ENCODE data around the gene KIDINS220.

KIDINS220 gene

DNA sequence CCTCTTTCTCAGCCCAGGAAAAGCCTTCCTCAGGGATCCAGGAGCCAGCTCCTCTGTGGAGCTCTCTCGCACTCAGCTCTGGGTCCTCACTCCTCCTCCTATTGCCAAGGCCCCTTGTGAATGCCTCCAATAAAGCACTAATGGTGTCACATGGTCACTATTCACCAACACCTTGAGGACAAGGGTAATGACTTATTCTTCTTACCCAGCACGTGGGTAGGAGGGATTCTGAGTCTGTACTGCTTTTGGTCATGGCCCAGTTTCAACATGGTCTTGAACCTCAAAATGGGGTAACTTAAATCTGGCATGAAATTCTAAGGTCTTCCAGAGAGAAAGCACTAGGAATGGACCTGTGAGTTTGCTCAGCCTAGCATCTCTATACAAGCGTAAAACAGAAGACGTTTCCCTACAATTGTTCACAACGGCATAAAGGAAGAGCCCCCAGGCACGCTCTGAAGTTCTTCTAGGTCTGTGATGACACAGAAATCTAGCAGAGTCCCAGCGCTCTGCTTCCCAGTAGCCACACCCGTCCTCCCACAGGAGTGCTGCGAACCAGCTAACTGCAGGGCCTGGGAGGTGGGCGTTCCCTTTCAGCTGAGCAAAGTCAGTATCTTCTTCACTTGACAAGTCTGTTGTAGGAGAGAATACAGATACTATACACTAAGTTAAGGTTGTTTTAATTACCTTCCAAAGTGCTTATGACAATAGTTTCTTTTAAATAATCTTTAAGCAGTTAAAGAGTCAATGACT, 14.6 kb upstream of the KIDINS220 start:
- no peak for DNase-seq
- ATAC-seq, result no peak

DNA sequence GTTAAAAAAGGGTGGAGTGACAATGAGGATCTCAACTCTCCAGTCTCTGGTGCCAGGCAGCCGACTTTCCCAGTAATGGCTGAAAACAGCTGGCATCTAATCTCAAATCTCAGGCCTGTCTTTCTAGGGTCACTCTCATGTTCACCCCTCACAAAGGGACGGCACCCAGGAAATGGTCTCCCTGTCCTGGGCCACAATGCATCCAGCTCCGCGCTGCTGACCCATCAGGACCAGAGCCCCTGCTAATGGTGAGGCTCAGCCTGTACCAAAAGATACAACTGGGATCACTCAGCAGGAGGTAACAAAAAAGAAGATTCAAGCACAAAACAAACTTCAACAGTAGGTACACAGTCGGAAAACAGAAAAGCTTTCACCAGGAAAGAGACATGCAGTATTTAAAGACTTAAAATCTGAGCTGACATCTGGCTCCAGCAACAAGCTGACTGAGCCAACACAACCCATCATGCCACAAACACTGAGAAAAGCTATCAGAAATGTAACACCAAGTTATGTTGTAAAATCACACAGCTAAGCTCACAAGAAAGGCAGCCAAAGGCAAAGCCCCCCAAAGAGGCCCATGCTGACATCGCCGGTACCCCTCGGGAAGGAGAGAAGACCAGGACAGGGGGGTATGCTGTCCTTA, 13.6 kb upstream of the KIDINS220 start:
- ATAC-seq, result no peak
- no peak for DNase-seq

DNA sequence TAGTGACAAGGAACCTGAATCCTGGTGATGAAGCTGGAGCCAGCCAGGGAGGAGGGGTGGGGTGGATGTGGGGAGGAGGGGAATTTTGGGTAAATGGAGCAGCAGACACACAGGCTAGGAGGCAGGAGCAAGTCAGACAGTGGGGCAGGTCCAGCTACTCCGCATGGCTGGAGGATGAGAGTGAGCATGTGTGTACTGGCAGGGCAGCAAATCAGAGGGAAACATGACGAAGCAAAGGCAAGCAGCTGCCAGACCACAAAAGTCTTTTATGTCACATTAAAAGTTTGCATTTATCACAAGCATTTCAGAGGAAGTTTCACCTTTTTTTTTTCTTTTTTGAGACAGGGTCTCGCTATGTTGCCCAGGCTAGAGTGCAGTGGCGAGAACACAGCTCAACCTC, 11.9 kb upstream of the KIDINS220 start:
- ATAC-seq (no peak), DNase-seq (no peak)

DNA sequence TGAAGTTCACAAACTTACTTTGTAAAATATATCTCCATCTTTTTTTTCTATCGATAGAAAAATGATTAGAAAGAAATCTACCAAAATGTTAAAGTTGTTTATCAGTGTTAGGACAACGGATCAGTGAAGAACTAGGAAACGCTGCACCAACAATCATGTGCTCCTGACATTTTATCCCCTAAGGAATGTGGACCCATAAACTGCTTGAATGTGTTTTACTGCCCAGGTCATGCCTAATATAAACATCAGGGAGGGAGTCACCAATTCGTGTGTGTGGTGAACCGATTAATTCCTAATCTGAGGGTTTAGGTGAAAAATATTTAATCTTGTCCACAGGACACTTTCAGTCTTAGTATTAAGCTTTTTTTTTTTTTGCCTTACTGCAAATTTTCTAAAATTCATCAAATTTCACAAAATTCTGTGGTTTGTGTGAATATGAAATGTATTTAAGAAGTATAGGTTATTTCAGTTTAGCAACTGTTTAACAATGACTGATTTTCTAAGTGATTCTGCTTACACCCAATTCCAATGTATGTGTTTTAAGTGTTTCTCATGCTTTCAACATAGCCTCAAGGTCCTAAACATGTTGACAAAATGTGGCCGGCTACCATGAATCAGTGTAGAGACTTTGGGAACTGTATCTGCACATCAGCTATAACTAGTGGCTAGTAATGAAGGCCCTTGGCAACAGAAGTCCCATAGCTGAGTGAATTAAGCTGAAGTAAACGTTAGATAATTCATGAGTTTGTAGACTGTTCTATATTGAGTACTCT, 11.1 kb upstream of the KIDINS220 start:
- DNase-seq (no peak), ATAC-seq (no peak)

DNA sequence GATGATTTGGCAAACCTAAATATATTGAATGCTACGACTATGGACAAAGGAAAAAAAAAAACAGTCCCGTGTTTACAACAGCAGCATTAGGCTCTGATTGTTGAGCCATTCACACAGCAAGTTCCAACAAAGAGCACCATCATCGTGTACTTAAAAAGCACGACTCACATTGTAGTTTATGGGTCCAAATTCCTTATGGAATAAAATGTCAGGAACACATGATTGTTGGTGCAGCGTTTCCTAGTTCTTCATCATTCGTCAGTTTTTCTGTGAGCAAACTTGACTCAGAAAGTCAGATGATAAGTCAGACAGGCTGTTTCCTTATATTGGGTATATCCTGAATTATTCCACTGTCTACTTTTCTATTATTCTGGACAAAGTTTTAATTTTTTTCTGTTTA, 10.0 kb upstream of the KIDINS220 start:
- no peak for ATAC-seq
- no peak for DNase-seq

DNA sequence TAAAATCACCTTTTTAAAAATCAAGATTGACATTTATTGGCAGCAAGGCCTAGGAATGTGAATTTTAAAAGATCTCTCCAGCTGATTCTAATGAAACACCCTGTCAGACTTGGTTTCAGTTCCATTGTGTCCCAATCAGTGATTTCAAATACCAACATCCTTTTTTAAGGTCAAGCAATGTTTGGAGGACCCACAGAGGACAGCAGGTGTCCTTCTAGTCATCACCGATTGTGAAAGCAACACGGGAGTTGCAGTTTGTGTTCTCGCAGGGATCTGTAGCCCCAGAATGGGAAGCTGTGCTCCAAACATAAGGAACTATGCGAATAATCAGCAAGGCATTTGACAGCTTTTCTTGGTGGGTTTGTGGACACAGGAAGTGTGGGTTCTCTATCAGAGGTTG, 4.5 kb upstream of the KIDINS220 start:
- ATAC-seq (no peak), DNase-seq (no peak)

DNA sequence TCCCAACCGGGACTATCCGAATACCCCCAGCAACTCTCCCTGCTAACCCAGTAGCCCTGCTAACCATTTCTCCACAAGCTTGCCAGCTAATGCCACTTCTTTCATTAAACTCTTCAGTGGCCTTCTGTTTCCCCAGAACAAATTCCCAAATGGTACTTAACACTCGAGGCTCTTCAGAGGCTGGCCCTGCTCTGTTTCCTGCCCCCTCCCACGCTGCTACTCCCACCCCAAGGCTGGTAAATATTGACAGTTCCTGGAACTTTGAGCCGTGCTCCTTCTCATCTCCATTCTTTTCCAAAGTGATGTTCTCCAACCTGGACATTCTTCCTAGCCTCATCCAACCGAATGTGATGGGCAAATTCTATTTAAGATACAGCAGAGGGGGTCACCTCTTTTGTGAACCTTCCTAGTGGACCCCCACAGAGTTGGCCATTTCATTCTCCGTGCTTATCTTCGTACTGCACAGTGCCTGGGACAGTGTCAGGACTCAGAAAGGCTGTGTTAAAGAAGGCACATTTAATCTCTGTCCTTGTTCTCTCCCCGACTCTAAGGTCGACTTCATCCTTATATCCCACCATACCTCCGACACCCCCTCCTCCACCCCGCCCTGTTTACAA, 3.2 kb upstream of the KIDINS220 start:
- DNase-seq (no peak), ATAC-seq (no peak)

DNA sequence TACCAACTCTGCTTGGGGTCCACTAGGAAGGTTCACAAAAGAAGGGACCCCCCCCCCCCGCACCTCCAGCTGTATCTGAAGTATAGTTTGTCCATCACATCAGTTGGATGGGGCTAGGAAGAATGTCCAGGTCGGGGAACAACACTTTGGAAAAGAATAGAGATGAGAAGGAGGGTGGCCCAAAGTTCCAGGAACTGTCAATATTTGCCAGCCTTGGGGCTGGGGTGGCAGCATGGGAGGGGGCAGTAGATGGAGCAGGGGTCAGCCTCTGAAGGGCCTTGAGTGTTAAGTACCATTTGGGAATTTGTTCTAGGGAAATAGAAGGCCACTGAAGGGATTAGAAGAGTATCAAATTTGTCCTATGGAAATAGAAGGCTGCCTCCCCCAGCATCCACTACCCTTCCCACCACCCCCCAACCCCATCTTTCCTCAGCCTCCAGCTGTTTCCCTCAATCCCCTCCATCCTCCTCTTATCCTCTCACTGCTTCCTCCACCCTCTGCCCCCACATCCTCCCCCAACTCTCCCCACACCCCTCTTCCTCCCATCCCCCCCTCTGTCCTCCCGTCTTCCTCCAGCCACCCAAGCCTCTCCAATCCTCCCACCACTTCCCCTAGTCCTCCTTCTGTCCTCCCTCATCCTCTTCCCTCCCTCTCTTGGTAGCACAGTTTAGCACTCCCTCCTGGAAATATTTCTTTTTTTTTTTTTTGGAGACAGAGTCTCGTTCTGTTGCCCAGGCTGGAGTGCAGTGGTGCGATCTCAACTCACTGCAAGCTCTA, 2.0 kb upstream of the KIDINS220 start:
- ATAC-seq (no peak), DNase-seq (no peak)

DNA sequence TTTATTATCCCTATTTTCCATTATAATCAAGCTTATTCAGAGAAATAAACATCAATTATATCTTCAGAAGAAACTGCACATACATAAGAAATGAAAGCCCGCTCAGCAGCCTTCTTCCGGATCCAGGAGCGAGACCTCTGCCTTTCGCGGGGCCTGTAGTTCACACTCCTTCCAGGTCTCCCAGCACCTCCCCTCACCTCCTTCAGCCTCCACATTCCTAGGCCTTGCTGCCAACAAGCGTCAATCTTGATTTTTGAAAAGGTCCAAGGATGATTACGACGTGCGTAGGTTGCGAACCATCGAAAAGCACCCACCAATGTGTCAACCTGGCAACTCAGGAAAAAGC, 355 bp upstream of the KIDINS220 start:
- DNase-seq (no peak), ATAC-seq (no peak)

DNA sequence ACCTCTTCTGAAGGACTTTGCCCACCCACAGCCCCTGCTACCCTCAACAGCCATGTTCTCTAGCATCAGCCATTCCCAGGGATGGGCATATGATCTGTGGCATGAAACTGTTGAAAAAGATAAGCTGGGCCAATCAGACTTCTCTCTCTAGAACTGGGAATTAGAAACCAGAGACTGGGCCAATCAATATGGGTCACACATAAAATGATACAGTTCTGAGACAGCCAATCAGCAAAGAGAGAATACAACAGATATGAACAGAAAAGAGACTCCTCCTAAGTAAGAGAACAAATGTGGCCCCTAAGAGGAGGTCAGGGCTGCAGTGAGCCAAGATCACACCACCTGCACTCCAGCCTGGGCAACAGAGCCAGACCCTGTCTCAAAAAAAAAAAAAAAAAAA, 2.1 kb downstream of the KIDINS220 start:
- no peak for DNase-seq
- no peak for ATAC-seq

DNA sequence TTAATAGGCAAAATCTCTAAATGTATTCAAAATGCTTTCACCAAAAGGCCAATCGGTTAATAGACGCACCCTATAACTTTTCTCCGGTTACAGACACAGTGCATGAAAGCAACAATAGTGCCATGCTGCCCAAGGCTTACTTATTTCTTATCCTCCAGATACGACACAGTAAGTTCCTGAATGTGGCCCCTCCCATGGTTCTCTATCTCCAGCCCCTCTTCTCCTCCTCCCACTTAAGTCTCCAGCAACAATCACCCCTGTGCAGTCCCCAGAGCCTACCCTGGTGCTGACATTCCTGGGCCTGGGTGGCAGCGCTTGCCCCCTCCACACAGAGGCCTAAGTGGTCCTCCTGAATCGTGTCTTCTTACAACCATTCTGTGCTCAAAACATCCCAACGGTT, 3.6 kb downstream of the KIDINS220 start:
- ATAC-seq (no peak), DNase-seq (no peak)

DNA sequence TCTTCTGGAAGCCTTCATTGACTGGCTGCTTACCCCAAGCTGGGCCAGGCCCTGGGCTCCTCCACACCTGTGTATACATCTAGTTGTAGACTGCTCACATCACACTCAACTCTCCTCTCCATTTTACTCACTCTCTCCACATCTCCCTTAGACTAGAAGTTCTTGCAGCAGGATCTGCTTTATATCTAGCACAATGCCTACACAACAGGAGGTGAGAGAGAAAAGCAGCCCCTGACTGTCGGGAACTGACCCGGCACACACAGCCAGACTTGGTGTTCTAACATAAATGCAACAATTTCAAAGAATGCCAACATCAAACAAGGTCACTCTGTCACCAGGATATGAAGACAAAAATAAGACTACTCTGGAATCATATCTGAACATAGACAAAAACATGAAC, 5.9 kb downstream of the KIDINS220 start:
- DNase-seq, result no peak
- no peak for ATAC-seq

DNA sequence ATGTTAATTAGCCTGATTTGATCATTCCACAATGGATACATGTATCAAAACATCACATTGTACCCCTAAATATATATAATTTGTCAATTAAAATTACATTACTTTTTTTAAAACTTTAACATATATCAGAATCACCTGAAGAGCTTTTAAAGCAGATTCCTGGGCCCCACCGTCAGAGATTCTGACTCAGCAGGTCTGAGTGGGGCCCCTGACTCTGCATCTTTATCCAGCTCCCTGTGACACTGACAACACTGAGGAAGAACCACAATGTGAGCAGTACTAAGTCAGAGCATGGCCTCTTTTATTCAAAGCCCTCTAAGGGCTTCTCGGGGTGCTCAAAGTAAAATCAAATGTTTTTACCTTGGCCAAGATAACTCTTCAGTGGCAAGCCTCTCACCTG, 9.7 kb downstream of the KIDINS220 start:
- DNase-seq (no peak), ATAC-seq (no peak)

DNA sequence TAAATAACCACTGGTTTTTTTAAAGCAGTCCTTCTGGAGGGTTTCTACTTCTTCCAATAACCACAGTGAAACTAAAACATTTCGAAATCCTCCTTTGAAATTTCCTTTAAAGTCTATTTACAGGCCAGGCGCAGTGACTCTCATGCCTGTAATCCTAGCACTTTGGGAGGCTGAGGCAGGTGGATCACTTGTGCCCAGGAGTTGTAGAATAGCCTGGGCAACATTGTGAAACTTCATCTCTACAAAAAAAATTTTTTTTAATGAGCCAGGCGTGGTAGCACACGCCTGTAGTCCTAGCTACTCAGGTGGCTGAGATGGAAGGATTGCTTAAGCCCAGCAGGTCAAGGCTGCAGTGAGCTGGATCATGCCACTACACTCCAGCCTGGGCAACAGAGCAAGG, 15.2 kb downstream of the KIDINS220 start:
- DNase-seq, result no peak

DNA sequence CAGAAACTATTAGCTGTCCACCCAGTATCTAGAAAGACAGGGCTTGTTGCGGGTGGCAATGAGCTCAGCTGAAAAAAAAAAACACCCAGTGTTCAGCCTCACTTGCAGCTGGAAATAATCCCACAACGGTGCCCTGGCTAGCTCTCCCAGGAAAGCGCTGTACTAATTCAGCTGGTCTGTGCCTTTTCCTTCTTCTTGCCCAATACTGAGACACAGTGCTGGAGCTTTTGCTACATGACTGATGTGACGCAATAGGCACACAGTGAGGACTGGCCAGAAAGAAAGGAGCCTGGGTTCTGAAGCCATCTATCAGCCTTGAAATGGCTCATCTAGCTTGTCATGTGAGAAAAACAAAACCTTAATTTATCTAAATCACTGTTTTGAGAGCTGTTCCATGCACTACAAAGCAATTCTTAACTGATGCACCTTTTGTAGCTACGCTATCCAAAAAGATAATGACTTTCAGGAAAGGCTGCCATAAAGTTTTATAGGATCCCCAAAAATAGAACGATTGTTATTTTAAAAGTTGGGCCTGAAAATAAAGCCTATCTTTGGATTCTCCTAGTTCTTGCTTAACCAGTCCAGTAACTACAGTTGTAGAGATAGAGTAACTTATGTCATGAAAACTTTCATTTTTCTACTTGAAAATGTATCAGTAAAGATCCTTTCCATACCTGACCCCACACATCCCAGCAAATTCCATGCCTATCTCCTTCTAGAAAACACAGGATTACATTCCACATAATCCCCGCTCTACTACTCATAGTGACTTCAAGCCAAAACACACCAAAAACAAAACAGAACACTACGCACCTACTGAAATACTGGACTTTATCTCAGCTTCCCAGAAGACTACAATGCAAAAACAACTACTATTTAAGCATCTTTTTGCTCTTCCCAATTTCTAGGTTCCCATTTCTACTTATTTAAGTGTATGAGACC, 15.9 kb downstream of the KIDINS220 start:
- no peak for ATAC-seq
- DNase-seq, result no peak

More for the DNA sequence above, 15.2 kb downstream of the KIDINS220 start:
- ATAC-seq, result no peak

DNA sequence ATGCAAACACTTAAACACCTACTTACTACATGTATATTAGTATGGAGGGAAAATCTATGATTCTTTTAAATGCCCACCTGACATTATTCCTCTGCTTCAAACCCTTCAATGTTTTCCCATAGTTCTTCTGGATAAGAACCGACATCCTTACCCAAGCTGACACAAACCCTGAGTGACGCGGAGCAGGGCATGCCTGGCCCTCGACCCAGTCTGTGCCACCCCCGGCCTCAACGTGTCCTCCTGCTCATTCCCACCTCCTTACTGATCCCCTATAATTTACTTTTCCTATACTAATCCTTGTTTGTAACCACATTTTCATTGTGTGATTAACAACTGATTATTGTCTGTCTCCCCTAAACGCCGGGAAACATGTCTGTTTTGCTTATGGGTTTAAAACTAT, 17.5 kb downstream of the KIDINS220 start:
- no peak for ATAC-seq
- no peak for DNase-seq

DNA sequence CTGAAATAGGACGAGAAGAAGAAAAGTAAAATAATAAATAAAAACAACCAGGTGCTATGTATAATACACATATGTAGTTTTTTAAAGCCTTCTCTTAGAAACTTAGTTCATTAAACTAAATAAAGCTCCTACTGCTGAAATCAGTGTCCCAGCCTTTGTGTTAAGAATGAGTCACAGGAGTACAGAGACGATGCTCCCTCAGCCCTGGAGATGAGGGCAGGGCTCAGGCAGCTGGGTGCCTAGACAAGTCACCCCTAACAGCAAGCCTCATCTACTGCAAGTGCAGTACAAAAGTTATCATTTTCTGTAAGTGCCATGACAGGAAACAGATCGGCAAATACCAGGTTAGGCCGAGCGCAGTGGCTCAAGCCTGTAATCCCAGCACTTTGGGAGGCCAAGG, 18.2 kb downstream of the KIDINS220 start:
- ATAC-seq (no peak), DNase-seq (no peak)

DNA sequence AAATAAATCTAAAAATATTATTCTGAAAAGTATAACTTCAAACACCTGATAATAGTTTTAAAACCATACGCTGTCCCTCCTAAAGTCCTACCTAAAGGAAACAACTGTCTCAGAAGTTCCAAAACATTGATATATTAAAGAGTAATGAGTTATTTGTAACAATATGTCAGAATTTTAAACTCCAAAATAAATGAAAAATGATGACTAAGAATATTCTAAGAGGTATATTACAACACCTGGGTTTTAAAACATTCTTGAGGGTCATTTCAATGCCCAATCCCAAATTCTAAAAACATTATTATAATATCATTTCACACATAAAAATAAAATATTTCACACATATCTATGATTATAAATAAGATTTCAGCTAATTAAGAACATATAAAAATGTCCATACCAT, 20.2 kb downstream of the KIDINS220 start:
- no peak for DNase-seq
- ATAC-seq, result no peak

DNA sequence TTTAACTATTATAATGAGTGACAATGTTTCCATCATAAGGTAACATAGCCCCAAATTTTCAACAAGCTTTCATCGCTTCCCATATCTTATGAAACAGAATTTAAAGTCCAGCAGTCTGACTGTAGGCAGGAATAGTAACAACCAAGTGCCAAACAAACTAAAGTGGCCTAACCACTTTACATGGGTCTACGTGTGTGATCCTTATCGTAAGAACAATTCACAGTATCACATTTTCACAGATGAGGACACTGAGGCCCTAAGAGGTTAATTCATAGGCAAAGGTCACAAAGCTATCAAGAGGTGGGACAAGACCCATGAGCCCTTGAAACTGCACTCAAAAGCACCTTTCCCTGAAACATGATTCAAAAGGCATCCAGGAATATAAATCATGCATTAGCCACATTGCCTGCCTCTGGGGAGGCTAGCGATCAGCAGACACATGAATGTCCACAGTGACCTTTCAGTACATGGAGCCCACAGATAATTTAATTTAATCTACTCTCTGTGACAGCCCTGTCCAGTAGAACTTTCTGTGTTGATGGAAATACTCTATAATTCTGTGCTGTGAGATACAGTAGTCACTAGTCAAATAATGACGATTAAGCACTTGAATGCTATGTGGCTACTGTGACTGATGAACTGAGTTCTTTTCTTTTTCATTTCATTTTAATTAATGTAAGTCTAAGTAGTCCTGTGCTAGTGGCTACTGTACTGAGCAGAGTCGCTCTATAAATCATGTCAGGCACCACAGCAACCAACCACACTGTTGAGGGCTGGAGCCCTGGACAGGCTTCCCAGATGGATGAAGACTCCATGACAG, 30.3 kb downstream of the KIDINS220 start:
- DNase-seq (no peak), ATAC-seq (no peak)

Measured in stimulated activated naive CD8-positive, alpha-beta T cell treated with anti-CD3 and anti-CD28 coated beads, Interleukin-15, Interleukin-2, amounts not matched to agents 100 U/mL and 50 U/mL, for 24 hours (primary cell).